HG03565 (cell line): ENCODE results near the gene XPO5.
"Not testable (repeated sequence)": the region's sequence is repeated elsewhere in the genome, so short reads cannot be mapped to it uniquely, and the experiment has no call there.

Source experiments
- ATAC-seq: cut with Tn5 transposase; IDR thresholded peaks from one replicate; pipeline ENCODE4 v1.9.1; 2021; ENCODE audit warnings: mild to moderate bottlenecking, moderate library complexity; ENCODE audit not compliant: unreplicated experiment

Gene XPO5

GRCh38 chr6:43499028-43499815 lies 76.6 kb downstream of the XPO5 start:
- ATAC-seq: no peak

GRCh38 chr6:43498291-43498690 lies 77.5 kb downstream of the XPO5 start:
- not testable (repeated sequence) for ATAC-seq

- ATAC-seq: no peak
Measured at GRCh38 chr6:43497689-43498088, 78.1 kb downstream of the XPO5 start.

- no peak for ATAC-seq
Measured at GRCh38 chr6:43497129-43497396, 78.8 kb downstream of the XPO5 start.

GRCh38 chr6:43496370-43497128 lies 79.3 kb downstream of the XPO5 start:
- ATAC-seq: no peak

- ATAC-seq: no peak
Measured at GRCh38 chr6:43495409-43495941, 80.4 kb downstream of the XPO5 start.

GRCh38 chr6:43494766-43495165 lies 81.1 kb downstream of the XPO5 start:
- no peak for ATAC-seq

- no peak for ATAC-seq
Measured at GRCh38 chr6:43494321-43494720, 81.5 kb downstream of the XPO5 start.

- ATAC-seq: no peak
Measured at GRCh38 chr6:43493833-43494232, 82.0 kb downstream of the XPO5 start.

GRCh38 chr6:43493230-43493629 lies 82.6 kb downstream of the XPO5 start:
- ATAC-seq: no peak

- no peak for ATAC-seq
Measured at GRCh38 chr6:43492673-43493072, 83.2 kb downstream of the XPO5 start.

- ATAC-seq: no peak
Measured at GRCh38 chr6:43491750-43492661, 83.8 kb downstream of the XPO5 start.

GRCh38 chr6:43490523-43490939 lies 85.3 kb downstream of the XPO5 start:
- no peak for ATAC-seq

GRCh38 chr6:43489277-43490072 lies 86.4 kb downstream of the XPO5 start:
- ATAC-seq: no peak

GRCh38 chr6:43488667-43489276 lies 87.1 kb downstream of the XPO5 start:
- no peak for ATAC-seq

- ATAC-seq: no peak
Measured at GRCh38 chr6:43481591-43482236, 94.1 kb downstream of the XPO5 start.

GRCh38 chr6:43481075-43481474 lies 94.8 kb downstream of the XPO5 start:
- no peak for ATAC-seq

GRCh38 chr6:43478008-43478372 lies 97.8 kb downstream of the XPO5 start:
- ATAC-seq: no peak

GRCh38 chr6:43477235-43478007 lies 98.4 kb downstream of the XPO5 start, which contains the start of gene TJAP1:
Gene TJAP1 (plus strand): TSS chr6:43477570. CDS start chr6:43499002, 21,432 bp downstream.
- peak; percentile 84 for ATAC-seq
